ENCODE results near the gene ADGRB3.

GRCh38 chr6:68658338-68658737 is 23.3 kb downstream of the ADGRB3 start:
- TF ChIP-seq, protein P1, sequence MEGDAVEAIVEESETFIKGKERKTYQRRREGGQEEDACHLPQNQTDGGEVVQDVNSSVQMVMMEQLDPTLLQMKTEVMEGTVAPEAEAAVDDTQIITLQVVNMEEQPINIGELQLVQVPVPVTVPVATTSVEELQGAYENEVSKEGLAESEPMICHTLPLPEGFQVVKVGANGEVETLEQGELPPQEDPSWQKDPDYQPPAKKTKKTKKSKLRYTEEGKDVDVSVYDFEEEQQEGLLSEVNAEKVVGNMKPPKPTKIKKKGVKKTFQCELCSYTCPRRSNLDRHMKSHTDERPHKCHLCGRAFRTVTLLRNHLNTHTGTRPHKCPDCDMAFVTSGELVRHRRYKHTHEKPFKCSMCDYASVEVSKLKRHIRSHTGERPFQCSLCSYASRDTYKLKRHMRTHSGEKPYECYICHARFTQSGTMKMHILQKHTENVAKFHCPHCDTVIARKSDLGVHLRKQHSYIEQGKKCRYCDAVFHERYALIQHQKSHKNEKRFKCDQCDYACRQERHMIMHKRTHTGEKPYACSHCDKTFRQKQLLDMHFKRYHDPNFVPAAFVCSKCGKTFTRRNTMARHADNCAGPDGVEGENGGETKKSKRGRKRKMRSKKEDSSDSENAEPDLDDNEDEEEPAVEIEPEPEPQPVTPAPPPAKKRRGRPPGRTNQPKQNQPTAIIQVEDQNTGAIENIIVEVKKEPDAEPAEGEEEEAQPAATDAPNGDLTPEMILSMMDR (conservative IDR thresholded peaks at IDR 0.05; ENCODE audit: low read depth, low read length): no peak
- TF ChIP-seq EZH2 (IDR thresholded peaks at IDR 0.05; ENCODE audit: low read length, unreplicated experiment) (no peak), EZH2phosphoT487 (IDR thresholded peaks at IDR 0.05; ENCODE audit: borderline replicate concordance, low read length) (no peak)
